HepG2 (cell line): ENCODE results near the gene YAP1. TPM values are rescaled to one million over a fixed set of nuclear protein-coding genes. Genes with fewer than 3 reads are reported as not detected.

Source experiments
- ATAC-seq: fragments of 200-7000 bp; cut with Tn5 transposase; 3 replicates; pipeline ENCODE4 v1.9.1; 2020; ENCODE audit warnings: mild to moderate bottlenecking, moderate library complexity
- BruUV-seq: library from RNA; stranded (reverse); fragments of 400-500 nt; replicated peaks from 2 replicates; lab custom pipeline; 2021; lab: Mats Ljungman, UMichigan
- CTCF ChIA-PET: fragments of 300-600 bp; formaldehyde crosslinking; extraction: SDS; loops from one replicate; lab custom pipeline; 2021; ENCODE audit warnings: low total read pairs, inconsistent platforms, low intra/inter-chr PET ratio; lab: Yijun Ruan, JAX
- POLR2A ChIA-PET: fragments of 350-600 bp; sonication (Branson Sonifier 250); formaldehyde crosslinking; loops from one replicate; lab custom pipeline; 2020; ENCODE audit warnings: antibody characterized with exemption, inconsistent platforms; lab: Yijun Ruan, JAX
- DNase-seq: peaks from one replicate; pipeline ENCODE4 v3.0.0-alpha.2; 2015; ENCODE audit warnings: low spot score
- FAIRE-seq: peaks from 3 replicates; lab custom pipeline; 2011; peaks lifted over from hg19 to GRCh38; lab: Jason Lieb, UNC
- H2AFZ ChIP-seq: one replicate; pipeline ENCODE4 v1.6.1; 2011; ENCODE audit warnings: low read length, inconsistent platforms
- H3K27ac ChIP-seq: fragments of 300-600 bp; 3 replicates; pipeline ENCODE4 v1.8.0; 2011; ENCODE audit warnings: mixed run types, mild to moderate bottlenecking, mixed read lengths, low read length, inconsistent platforms; ENCODE audit not compliant: insufficient read depth; ENCODE audit errors: extremely low read length
- H3K27me3 ChIP-seq, 2 experiments: fragments of 200-600 bp in 1 of 2; 2 replicates in 1 of 2; 3 replicates in 1 of 2; pipeline versions ENCODE4 v1.6.0 to v1.8.0; 2011; ENCODE audit warnings: low read length in 2 of 2, mild to moderate bottlenecking in 2 of 2, moderate library complexity in 2 of 2, inconsistent platforms in 1 of 2; ENCODE audit not compliant: insufficient read depth in 2 of 2, control insufficient read depth in 1 of 2
- H3K36me3 ChIP-seq, 2 experiments: fragments of 200-600 bp in 1 of 2; replicated peaks in 1 of 2; 2 replicates in 1 of 2; 3 replicates in 1 of 2; pipeline versions ENCODE4 v1.5.1 to v1.8.0; 2011; ENCODE audit warnings: low read length in 2 of 2, inconsistent platforms in 1 of 2; ENCODE audit not compliant: insufficient read depth in 2 of 2, control insufficient read depth in 1 of 2
- H3K4me1 ChIP-seq: 2 replicates; pipeline ENCODE4 v1.5.1; 2012; ENCODE audit warnings: low read length, inconsistent platforms; ENCODE audit not compliant: insufficient read depth
- H3K4me2 ChIP-seq: 2 replicates; pipeline ENCODE4 v1.6.0; 2011; ENCODE audit warnings: low read depth, low read length, inconsistent platforms
- H3K4me3 ChIP-seq, 3 experiments: fragments of 200-600 bp in 1 of 3; sonication (generic), shearing (Covaris generic) in 1 of 3; replicated peaks in 1 of 3; 2 replicates each; pipeline ENCODE4 v1.5.1; 2011 to 2016; ENCODE audit warnings: low read length in 3 of 3, inconsistent platforms in 2 of 3, low read depth in 2 of 3, mild to moderate bottlenecking in 2 of 3, control low read depth in 1 of 3, mixed read lengths in 1 of 3; ENCODE audit not compliant: insufficient read depth in 1 of 3
- H3K79me2 ChIP-seq: one replicate; pipeline ENCODE4 v1.6.1; 2011; ENCODE audit warnings: low read length, inconsistent platforms; ENCODE audit not compliant: insufficient read depth
- H3K9ac ChIP-seq: 2 replicates; pipeline ENCODE4 v1.6.0; 2011; ENCODE audit warnings: mild to moderate bottlenecking, low read depth, low read length, inconsistent platforms; ENCODE audit not compliant: insufficient read depth
- H3K9me3 ChIP-seq: 2 replicates; pipeline ENCODE4 v1.5.1; 2012; ENCODE audit warnings: mild to moderate bottlenecking, low read length
- H4K20me1 ChIP-seq: 2 replicates; pipeline ENCODE4 v1.6.0; 2011; ENCODE audit warnings: inconsistent platforms, mild to moderate bottlenecking, low read length, moderate library complexity; ENCODE audit not compliant: insufficient read depth
- CENPT ChIP-seq: sonication (generic); formaldehyde crosslinking; IDR thresholded peaks from 2 replicates; pipeline ENCODE4 v1.8.0; 2022; ENCODE audit warnings: low read depth, mild to moderate bottlenecking, moderate library complexity, missing genetic modification reagents
- GPN1 ChIP-seq: sonication (generic); formaldehyde crosslinking; IDR thresholded peaks from 2 replicates; pipeline ENCODE4 v1.5.1; 2020; ENCODE audit warnings: missing genetic modification reagents, borderline replicate concordance
- HNF1B ChIP-seq: sonication (generic); formaldehyde crosslinking; IDR thresholded peaks from 2 replicates; pipeline ENCODE4 v1.5.1; 2020; ENCODE audit warnings: mild to moderate bottlenecking, moderate library complexity, missing genetic modification reagents
- MYPOP ChIP-seq: sonication (generic); formaldehyde crosslinking; IDR thresholded peaks from 2 replicates; pipeline ENCODE4 v1.8.1; 2023; ENCODE audit warnings: mild to moderate bottlenecking, moderate library complexity, missing genetic modification reagents
- NFE2 ChIP-seq: sonication (generic); formaldehyde crosslinking; IDR thresholded peaks from 2 replicates; pipeline ENCODE4 v1.4.0; 2020; ENCODE audit warnings: missing genetic modification reagents
- NFE2L2 ChIP-seq: fragments of 150-350 bp; IDR thresholded peaks from 2 replicates; pipeline ENCODE4 v1.6.1; 2014; ENCODE audit warnings: low read length
- NONO ChIP-seq, 2 experiments: fragments of 450-650 bp in 1 of 2; sonication (generic) in 1 of 2; formaldehyde crosslinking in 1 of 2; IDR thresholded peaks in 1 of 2; conservative IDR thresholded peaks in 1 of 2; 2 replicates each; pipeline versions ENCODE4 v1.6.1 to v1.8.0; 2017 to 2022; ENCODE audit warnings: mild to moderate bottlenecking in 1 of 2, missing genetic modification reagents in 1 of 2, moderate library complexity in 1 of 2
- RBFOX2 ChIP-seq: fragments of 200-400 bp; formaldehyde crosslinking; IDR thresholded peaks from 2 replicates; pipeline ENCODE4 v1.6.1; 2017; ENCODE audit warnings: low read depth, mild to moderate bottlenecking, low read length
- SRSF1 ChIP-seq: fragments of 200-400 bp; formaldehyde crosslinking; optimal IDR thresholded peaks from 2 replicates; pipeline ENCODE3; 2017; ENCODE audit warnings: mild to moderate bottlenecking, low read depth, low read length, moderate library complexity
- SRY ChIP-seq: sonication (generic); formaldehyde crosslinking; IDR thresholded peaks from 2 replicates; pipeline ENCODE4 v1.8.0; 2022; ENCODE audit warnings: mild to moderate bottlenecking, missing genetic modification reagents
- U2AF2 ChIP-seq: fragments of 200-400 bp; formaldehyde crosslinking; IDR thresholded peaks from 2 replicates; pipeline ENCODE4 v1.6.1; 2017; ENCODE audit warnings: low read depth, mild to moderate bottlenecking, low read length
- ZFAT ChIP-seq: sonication (generic); formaldehyde crosslinking; conservative IDR thresholded peaks from 2 replicates; pipeline ENCODE4 v1.8.1; 2023; ENCODE audit warnings: missing genetic modification reagents, inconsistent platforms
- ZNF564 ChIP-seq: sonication (generic); formaldehyde crosslinking; IDR thresholded peaks from 2 replicates; pipeline ENCODE4 v1.8.1; 2023; ENCODE audit warnings: mild to moderate bottlenecking, missing genetic modification reagents
- ZNF644 ChIP-seq: IDR thresholded peaks from 2 replicates; pipeline ENCODE4 v1.6.1; 2016; ENCODE audit warnings: low read depth
- ZNF75D ChIP-seq: sonication (generic); formaldehyde crosslinking; IDR thresholded peaks from 2 replicates; pipeline ENCODE4 v1.8.1; 2023; ENCODE audit warnings: missing genetic modification reagents, mild to moderate bottlenecking, borderline replicate concordance
- in situ Hi-C: cut with HindIII; loops from 2 replicates; pipeline ENCODE4 v1.10.0; 2017; ENCODE audit warnings: low pct_unique_long_range_greater_than_20kb; ENCODE audit not compliant: extremely low pct_ligation_motif_present
- intact Hi-C: fragments of 100-400 bp; cut with micrococcal nuclease; formaldehyde crosslinking; loops from one replicate; pipeline ENCODE4 v1.10.0; 2022; ENCODE audit not compliant: unreplicated experiment
- polyA plus RNA-seq, 8 experiments: library from polyadenylated mRNA; depleted of rRNA in 3 of 8; stranded (reverse) in 7 of 8; unstranded in 1 of 8; fragments of >200 nt; fragmentation: Illumina TruSeq in 4 of 8; extraction: Trizol in 4 of 8; gene quantifications; 2 replicates each; pipeline versions ENCODE4 v1.2.1 to v1.2.3, GENCODE V29; 2011 to 2016; ENCODE audit warnings: low read depth in 4 of 8, missing spikeins in 1 of 8, mixed read lengths in 1 of 8; ENCODE audit not compliant: insufficient read depth in 1 of 8
- total RNA-seq, 5 experiments: library from RNA; depleted of rRNA; stranded (reverse); fragments of >200 nt; fragmentation: Illumina TruSeq; extraction: Trizol; gene quantifications; 2 replicates each; pipeline ENCODE4 v1.2.3, GENCODE V29; 2016; ENCODE audit warnings: low read depth in 1 of 5
- TF ChIP-seq, protein P1 (sequence below): sonication (generic); formaldehyde crosslinking; IDR thresholded peaks from 2 replicates; pipeline ENCODE4 v1.4.0; 2020; ENCODE audit warnings: mild to moderate bottlenecking, missing genetic modification reagents

Gene YAP1
- total and polyA plus RNA-seq, 2 of the 13 experiments (the other 11 are each of a cell fraction or from before 2014, with no cell fraction given): 59.5 to 91.0 TPM

GRCh38 chr11:102073253-102073652 is 37.0 kb upstream of the YAP1 start (continued):
- TF ChIP-seq NFE2 (CRISPR knock-in tag) (no peak), SRSF1 (no peak)

DNA sequence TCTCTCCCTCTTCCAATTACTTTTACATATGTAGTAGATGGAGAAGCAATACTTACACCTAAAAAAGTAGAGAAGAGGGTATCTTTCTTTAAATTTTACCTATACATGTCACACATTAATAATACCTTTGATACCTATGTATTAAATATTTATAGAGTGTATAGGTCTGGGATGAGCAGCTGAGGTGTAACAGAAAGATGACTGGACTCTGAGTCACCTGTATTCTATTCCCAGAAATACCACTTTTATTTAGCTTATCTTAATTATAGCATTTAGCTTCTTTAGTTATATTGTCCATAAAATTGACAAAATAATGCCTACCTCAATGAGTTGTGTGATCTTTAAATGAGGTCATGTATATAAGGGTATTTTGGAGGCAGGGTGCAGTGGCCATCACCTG is 30.6 kb upstream of the YAP1 start:
- POLR2A ChIA-PET: no interaction called here
- Histone ChIP-seq H2AFZ (no peak overlapping the region), H3K36me3 (no peaks in the 10 kb centered on the region), H3K4me3 (no peak overlapping the region), H3K4me2 (no peak overlapping the region), H3K79me2 (no peaks in the 10 kb centered on the region), H4K20me1 (no peaks in the 10 kb centered on the region), H3K27me3 (no peaks in the 10 kb centered on the region), H3K9me3 (no peaks in the 10 kb centered on the region), H3K27ac (no peak overlapping the region), H3K4me1 (peaks cover under 1% of the 10 kb centered on the region; the same call in 1 of the 2 replicates), H3K9ac (no peak overlapping the region)
- ATAC-seq (no peak), DNase-seq (no peak), FAIRE-seq (no peak)
- no TSS peak for BruUV-seq
- CTCF ChIA-PET: no interaction called here
- TF ChIP-seq SRY: no peak
- no peak for TF ChIP-seq U2AF2
- TF ChIP-seq MYPOP (CRISPR knock-in tag): no peak
- TF ChIP-seq RBFOX2: no peak
- no peak for TF ChIP-seq ZNF75D (CRISPR knock-in tag)
- no peak for TF ChIP-seq ZFAT (CRISPR knock-in tag)
- no peak for TF ChIP-seq ZNF564 (CRISPR knock-in tag)
- TF ChIP-seq NFE2L2: no peak
- no peak for TF ChIP-seq CENPT
- TF ChIP-seq HNF1B (CRISPR knock-in tag): no peak
- TF ChIP-seq NONO (IDR thresholded peaks at IDR 0.05): no peak
- no peak for TF ChIP-seq NONO (CRISPR knock-in tag; conservative IDR thresholded peaks at IDR 0.05)
- TF ChIP-seq GPN1 (CRISPR knock-in tag): no peak
- TF ChIP-seq, protein P1, sequence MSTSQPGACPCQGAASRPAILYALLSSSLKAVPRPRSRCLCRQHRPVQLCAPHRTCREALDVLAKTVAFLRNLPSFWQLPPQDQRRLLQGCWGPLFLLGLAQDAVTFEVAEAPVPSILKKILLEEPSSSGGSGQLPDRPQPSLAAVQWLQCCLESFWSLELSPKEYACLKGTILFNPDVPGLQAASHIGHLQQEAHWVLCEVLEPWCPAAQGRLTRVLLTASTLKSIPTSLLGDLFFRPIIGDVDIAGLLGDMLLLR (CRISPR knock-in tag): no peak
- TF ChIP-seq ZNF644: no peak
- in situ Hi-C loops: no loop called here
- intact Hi-C loops: no loop called here
